Fibroblast of the conjunctiva (primary cell): Measurements from ENCODE around the gene SRBD1.

Experiments
- DNase-seq: peaks from one replicate; pipeline ENCODE4 v3.0.0-alpha.2; 2010; ENCODE audit warnings: low read depth

SRBD1 gene

DNA sequence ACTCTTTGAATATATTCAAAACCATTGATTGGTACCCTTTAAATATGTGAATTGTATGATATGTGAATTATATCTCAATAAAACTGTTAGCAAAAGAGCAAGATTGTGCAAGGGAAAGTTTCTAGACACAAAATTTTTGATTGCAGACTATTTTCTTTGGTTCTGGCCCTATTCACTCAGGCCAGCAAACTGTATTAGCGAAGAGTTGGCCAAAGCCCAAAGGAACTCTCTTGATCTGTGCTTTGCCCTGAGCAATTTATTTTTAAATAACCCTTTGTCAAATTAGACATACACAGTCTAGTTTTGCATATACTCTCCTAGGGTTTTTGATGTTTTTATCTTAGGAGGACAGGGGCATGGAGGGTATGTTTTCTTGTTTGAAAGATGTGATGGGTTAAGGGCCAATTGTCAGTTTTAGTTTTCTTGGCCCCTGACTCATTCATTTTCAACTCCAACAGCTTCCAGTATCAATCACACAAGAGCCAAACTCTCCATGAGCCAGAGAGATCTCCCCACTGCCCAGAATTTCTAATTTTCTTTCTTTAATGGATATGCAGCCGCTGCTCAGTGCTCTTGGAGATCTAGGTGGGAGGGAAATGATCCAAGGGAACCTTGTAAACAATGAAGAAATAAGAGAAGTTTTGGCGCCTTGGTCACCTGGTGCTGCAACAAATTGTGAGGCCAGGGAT, 231.5 kb downstream of the SRBD1 start:
- no peak for DNase-seq

DNA sequence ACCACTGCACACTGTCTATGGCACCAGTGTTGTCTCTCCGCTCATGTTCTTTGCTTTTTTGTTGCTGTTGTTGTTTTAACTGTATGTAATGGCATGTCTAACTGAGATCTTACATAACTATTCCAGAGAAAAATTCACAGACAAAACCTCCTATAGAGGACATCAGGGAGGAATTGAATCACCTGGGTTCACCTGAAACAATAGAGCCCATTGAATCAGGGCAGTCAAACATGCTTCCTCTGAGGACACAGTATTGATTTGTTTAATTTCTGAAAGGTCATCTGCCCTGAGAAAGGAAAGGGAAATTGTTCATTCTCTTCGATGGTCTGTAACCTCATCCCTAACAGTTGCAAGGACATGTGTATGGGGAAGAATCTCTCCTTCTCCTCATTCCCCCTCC, 237.5 kb downstream of the SRBD1 start:
- no peak for DNase-seq

DNA sequence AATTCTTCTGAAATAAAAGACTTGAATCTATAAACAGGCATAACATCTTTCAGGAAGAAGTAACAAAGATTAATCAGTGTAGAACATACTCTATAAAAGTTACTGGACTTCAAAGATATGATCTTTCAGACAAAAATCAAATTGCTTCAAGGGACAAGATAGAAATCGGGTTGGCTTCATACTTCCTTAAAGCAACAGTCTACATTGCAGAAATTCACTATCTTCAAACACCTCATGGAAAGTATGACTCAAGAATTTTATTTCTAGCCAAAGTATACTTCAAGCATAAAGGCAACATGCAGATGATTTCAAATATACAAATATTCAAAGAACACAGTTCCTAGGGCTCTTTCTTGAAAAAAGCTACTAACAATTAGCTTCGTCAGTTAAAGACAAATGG, 240.7 kb downstream of the SRBD1 start:
- no peak for DNase-seq

DNA sequence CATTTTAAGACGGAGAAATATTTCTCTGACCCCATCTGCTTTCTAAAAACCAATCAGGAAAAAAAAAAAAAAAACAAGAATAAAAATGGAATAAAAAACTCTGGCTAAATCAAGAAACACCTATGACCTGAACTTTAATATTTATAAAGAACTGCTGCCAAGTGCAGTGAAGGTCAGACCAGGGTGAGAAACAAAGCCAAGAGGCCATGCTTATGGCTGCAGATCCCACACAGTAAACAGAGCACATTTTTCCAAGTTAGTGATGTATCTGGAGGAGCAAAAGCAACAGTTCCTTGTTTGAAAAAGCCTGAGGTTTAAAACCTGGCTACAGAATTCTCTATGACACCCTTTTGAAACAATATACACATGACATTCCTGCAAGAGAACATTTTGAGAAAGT, 242.3 kb downstream of the SRBD1 start:
- no peak for DNase-seq

DNA sequence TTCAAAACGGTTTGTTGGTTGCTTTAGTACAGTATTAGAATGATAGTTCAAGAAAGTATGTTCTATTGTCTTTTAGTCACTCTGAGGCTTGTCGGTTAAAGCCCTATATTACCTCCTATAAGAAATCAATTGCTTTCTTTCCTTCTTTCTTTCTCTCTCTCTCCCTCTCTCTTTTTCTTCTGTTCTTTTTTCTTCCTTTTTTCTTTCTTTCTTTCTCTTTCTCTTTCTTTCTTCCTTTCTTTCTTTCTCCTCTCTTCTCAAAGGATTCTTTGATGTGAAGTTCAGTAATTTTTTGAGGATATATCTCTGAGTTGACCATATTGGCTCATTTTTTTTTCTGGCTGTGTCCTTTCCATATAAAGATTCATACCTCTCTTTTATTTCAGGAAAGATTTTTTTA, 249.4 kb downstream of the SRBD1 start:
- no peak for DNase-seq

DNA sequence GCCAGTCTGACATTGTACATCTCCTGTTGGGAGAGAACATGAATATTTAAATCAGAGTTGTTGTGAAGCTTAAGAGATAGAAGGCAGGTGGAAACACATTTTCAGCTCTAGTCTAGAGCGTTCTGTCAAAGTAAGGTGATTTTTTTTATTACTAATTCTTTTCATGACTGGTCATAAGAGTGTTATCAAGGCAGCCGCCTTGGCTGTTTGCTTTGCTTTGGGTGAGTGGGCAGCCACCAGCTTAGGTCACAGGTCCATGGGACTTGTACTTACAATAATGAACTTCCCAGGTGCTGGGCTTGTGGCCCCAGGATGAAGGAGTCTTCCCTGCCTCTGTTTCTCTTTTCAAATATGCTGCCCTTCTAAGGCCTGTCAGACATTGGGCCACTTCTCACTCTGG, 256.3 kb downstream of the SRBD1 start:
- DNase-seq, result no peak

DNA sequence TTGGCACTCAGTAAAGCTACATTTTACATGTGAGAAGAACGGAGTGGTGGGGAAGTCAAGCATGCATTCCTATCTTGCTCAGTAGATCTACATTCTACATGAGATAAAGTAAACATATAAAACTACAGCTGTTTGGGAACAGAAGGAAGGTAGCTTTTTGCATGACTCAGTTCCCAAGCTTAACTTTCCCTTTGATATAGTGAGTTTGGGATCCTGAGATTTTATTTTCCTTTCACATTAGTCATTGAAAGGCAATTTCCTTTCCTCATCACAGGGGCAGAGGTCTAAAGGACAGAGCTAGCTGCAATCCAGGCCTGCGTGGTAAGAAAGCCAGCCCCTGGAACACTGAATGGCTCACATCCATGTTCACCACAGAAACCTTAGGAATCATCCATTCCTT, 257.2 kb downstream of the SRBD1 start:
- DNase-seq, result peak; percentile 43

DNA sequence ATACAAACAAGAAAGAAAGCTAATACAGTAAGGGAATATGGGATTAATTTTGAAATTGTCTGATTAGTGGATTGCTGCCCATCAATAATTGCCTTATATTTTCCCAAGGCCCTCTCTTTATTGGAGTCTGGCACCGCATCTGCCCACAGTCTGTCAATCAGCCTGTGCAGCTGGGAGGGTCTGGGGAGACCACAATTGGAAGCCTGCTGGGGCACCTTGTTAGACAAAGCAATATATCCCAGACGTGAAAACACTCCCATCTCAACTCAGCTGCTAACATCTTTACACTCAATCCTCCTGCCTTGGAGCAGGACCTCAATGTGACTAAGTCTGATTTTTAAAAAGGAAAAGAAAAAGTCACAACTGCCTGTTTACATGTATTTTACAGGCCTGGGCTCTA, 258.6 kb downstream of the SRBD1 start:
- no peak for DNase-seq

DNA sequence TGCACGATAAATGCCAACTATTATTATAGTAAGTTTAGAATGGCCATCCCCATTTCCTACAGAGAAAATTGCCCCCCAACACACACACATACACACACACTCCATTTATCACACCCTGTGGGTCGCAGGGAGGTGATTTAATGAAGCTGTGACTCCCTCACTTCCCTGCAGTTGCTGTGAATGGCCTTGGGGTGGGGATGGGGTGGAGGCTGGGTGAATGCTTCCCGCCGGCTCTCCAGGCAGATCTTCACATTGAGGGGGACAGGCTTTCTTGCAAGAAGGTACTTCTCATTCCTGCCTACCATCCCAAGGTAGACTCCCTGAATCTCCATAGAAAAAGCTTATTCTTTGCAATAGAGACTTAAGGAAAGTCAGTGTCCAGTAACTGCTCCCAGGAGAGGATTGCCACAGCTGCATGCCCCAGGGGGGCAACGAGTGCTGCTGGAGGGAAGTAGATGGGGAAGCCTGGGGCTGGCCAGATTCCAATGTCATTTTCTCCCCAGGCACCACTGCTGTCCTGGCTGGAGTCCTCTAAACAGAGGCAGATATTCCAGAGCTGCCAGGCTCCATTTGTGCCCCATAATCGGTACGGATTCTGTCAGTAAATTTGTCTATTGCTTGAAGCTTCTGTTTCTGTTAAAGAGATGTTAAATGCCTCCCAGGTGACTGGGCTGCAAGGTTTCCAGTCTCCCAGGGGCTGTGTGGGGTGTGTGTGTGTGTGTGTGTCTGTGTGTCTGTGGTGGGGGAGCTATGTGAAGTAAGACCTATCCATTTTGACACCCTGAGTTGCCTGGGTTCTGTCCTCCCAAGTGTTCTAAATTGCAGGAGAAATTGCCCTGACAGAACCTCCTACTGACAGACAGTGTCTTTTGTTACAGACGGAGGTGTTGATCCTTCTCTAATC, 265.5 kb downstream of the SRBD1 start:
- no peak for DNase-seq

DNA sequence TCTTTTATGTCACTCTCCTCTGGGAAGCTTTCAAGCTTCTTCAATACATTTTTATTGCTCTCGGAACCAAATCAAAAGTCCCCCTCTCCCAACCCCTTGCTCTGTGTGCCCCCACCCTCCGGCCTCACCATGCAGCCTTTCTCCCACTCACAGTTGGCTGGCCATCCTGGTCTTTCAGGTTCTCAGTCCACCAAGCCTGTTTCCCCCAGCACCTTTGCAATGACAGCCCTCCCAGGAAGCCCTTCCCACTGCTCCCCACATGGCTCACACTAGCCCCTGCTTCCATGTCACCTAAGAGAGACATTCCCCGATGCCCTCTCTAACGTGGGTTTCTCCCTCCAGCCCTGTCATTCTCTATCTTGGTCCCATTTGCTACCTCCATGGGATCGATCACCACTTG, 266.6 kb downstream of the SRBD1 start:
- DNase-seq, result no peak

DNA sequence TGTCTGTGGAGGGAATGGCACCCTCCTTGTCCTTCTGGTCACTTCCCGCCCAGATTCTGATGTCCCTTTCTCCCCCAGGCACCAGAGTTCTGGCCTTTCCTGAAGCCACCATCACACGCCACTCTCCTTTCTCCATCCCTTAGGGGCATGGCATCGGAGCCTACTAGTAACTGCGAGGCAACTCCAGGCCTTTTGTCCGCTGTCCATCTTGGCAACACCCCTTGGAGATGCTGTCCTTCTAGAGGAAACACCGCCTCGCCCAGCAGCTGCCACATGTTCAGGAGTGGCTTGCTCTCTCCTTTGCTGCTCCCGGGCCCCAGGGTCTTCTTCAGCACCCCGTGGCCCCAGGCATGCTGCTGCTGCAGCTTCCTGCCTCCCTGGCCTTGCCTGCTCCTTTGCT, 267.0 kb downstream of the SRBD1 start:
- DNase-seq, result no peak

DNA sequence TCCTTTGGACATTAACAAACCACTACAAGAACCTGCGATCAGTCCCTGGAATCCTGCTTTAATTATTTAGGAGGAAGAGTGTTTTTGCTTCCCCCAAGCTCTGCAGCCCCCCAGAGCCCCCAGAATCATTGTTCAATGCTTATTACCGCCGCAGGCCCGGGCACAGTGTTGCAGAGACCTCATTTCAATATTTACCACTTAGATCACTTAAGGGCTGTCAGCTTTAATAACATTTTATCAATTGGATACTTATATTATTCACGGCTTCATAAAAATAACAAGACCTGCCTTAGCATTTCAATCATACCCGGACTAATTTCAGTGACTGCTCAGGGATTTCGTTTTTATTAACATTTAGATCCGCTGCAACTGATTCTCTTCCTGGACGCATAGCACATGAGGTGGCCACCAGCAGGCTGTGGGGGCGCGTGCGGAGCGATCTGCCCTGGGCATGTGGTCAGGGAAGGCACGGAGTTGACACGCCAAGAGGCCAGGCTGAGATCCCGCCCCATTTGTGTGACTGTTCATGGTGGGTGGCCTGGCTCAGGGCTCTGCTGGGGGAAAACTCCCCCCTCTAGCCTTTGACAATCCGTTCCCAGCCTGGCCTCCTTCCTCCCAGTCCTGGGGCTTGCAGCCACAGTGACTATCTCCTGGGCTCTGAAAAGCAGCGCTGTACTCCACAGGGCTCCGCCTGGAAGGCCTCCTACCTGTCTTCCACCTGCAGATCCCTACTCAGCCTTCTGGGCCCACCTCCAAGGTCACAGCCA, 267.6 kb downstream of the SRBD1 start:
- DNase-seq, result no peak

DNA sequence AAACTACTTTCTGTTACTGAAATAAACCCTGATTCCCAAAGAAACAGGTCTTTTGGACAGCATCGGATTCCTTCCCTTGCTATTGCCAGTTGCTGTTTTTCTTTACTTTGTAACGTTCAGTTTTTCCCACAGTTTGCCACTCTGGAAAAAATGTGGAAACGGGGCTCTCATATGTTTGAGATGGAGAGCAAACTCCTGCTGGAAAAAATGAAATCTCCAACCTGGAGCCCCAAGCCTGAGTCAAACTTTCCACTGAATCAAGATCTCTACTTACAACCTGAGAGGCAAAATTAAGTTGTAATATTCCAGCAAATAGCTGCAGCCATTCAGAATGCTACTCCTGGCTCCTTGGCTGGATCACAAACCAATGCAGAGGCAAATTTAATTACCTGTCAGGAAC, 270.7 kb downstream of the SRBD1 start:
- DNase-seq, result no peak

DNA sequence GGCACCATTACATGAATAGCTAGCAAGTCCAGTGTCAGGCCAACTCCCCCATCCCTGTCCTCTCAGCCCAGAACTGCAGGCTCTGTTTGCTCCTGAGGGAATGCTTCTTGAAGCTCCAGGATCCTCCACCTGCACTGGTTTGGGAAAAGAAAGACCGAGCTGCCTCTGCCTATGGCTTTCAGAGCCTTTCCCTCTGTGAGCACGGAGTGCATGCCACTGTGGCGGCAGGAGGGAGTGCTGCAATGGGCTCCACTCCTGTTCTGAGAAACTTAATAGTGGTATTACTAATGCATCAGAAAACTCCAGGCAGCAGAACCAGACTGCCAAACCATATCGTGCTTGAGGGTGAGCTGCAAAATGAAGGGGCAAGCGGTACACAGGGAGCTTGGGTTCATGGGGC, 271.8 kb downstream of the SRBD1 start:
- DNase-seq, result no peak
